ENCODE measurements around the gene PCK2.

Gene PCK2

DNA sequence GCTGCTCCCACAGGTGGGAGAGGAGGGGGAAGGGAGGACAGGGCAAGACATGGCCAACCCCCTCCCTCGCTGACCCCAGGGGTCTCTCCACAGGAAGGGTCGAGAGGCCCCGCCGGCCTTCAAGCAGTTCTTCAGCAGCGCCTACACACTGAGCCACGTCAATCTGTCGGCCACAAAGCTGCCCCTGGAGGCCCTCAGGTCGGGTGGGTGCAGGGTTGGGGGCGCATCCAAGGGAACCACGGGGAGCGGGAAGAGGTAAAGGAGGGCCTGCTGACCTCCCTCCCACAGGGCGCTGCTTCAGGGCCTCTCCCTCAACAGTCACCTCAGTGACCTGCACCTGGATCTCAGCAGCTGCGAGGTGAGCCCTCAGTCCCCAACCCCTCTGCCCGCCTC lies 36.2 kb upstream of the PCK2 start:
- no peak for DNase-seq (ENCODE audit: low spot score)
- in situ Hi-C loops (cut with MboI; ENCODE audit: low sequenced_read_pairs, unreplicated experiment): no loop called here

DNA sequence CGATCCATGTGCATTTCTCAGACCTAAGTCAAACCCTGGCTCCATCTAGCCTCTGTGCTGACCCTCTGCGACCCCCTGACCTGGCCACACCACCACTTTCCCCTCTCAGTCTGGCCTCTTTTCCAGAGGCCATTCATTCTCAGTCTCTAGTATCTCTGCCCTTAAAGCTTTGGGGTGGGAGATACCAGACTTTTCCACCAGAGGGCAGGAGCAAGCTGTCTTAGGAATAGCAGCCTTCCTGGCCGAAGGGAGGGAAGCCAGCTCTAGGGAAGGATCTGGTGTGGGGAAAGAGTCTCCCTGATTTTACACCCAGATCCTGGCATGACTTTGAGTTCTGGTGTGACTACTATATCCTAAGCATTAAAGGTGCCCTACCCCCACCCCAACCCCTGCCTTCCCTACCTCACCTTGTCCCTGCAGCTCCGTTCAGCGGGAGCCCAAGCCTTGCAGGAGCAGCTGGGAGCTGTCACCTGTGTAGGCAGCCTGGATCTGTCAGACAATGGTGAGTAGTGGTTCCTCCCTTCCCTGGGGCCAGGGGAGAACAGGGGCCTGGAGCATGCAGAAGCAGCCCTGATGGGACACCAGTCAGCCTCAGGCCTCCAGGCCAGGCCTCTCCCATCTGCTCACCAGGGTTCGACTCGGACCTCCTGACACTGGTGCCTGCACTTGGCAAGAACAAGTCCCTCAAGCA lies 35.7 kb upstream of the PCK2 start:
- DNase-seq (ENCODE audit: low spot score): peak; percentile 84

More for the DNA sequence above, 36.2 kb upstream of the PCK2 start:
- no peak for TF ChIP-seq CTCF (IDR thresholded peaks at IDR 0.05; ENCODE audit: borderline replicate concordance, control extremely low read depth, extremely low read depth, insufficient read depth, missing control alignments)

GRCh38 chr14:24058951-24059475 lies 35.1 kb upstream of the PCK2 start:
- no peak for DNase-seq (ENCODE audit: low spot score)
- no peak for TF ChIP-seq CTCF (IDR thresholded peaks at IDR 0.05; ENCODE audit: borderline replicate concordance, control extremely low read depth, extremely low read depth, insufficient read depth, missing control alignments)
- in situ Hi-C loops (cut with MboI; ENCODE audit: low sequenced_read_pairs, unreplicated experiment): no loop called here

More for the DNA sequence above, 35.7 kb upstream of the PCK2 start:
- in situ Hi-C loops (cut with MboI; ENCODE audit: low sequenced_read_pairs, unreplicated experiment): no loop called here
- TF ChIP-seq CTCF (IDR thresholded peaks at IDR 0.05; ENCODE audit: borderline replicate concordance, control extremely low read depth, extremely low read depth, insufficient read depth, missing control alignments): peak; percentile 62

DNA sequence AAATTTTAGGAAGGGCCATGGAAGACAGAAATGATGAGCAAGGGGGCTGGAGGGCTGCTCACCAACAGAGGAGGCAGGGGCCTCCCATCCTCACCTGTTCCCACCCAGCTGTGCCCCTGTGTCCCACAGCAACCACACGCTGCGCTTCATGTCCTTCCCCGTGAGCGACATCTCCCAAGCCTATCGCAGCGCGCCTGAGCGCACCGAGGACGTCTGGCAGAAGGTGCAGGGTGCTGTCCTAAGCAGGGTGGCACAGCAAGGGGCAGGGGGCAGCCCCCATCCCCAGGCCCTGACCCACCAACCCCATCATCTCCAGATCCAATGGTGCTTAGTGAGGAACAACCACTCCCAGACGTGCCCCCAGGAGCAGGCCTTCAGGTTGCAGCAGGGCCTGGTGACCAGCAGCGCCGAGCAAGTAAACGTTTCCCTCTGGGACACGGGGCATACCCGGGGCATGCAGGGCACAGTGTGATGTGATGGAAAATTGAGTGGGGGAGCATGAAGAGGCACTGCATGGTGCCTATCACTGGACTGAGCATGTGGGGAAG lies 34.2 kb upstream of the PCK2 start:
- in situ Hi-C loops (cut with MboI; ENCODE audit: low sequenced_read_pairs, unreplicated experiment): no loop called here
- no peak for TF ChIP-seq CTCF (IDR thresholded peaks at IDR 0.05; ENCODE audit: borderline replicate concordance, control extremely low read depth, extremely low read depth, insufficient read depth, missing control alignments)

GRCh38 chr14:24060443-24060842 lies 33.7 kb upstream of the PCK2 start:
- DNase-seq (ENCODE audit: low spot score): no peak
- in situ Hi-C loops (cut with MboI; ENCODE audit: low sequenced_read_pairs, unreplicated experiment): no loop called here

More for the DNA sequence above, 34.2 kb upstream of the PCK2 start:
- DNase-seq (ENCODE audit: low spot score): no peak

More at GRCh38 chr14:24060443-24060842, 33.7 kb upstream of the PCK2 start:
- no peak for TF ChIP-seq CTCF (IDR thresholded peaks at IDR 0.05; ENCODE audit: borderline replicate concordance, control extremely low read depth, extremely low read depth, insufficient read depth, missing control alignments)
